Spinal cord (tissue), 10 donors: ENCODE data around the gene CHAC1. TPM values are rescaled to one million over a fixed set of nuclear protein-coding genes. Genes with fewer than 3 reads are reported as not detected.

Source experiments
- DNase-seq, 6 donors: peaks; one replicate each; pipeline versions ENCODE4 v3.0.0 to v3.0.0-alpha.2; 2013 to 2015; ENCODE audit warnings: low spot score in 6 of 6, low read depth in 4 of 6
- H3K27ac ChIP-seq: one replicate; pipeline ENCODE4 v1.5.1; 2013; ENCODE audit warnings: low read depth, low read length, control low read depth
- H3K27me3 ChIP-seq: one replicate; pipeline ENCODE4 v1.6.1; 2013; ENCODE audit warnings: low read length; ENCODE audit not compliant: control insufficient read depth, insufficient read depth
- H3K36me3 ChIP-seq: one replicate; pipeline ENCODE4 v1.6.1; 2013; ENCODE audit warnings: low read length; ENCODE audit not compliant: control insufficient read depth, insufficient read depth
- H3K4me1 ChIP-seq: one replicate; pipeline ENCODE4 v1.6.1; 2013; ENCODE audit warnings: low read length; ENCODE audit not compliant: control insufficient read depth, insufficient read depth
- H3K4me3 ChIP-seq: one replicate; pipeline ENCODE4 v1.5.1; 2013; ENCODE audit warnings: low read depth, low read length, control low read depth
- H3K9me3 ChIP-seq: one replicate; pipeline ENCODE4 v1.6.1; 2013; ENCODE audit warnings: low read length; ENCODE audit not compliant: control insufficient read depth, insufficient read depth
- WGBS: methylation state at CpG from one replicate; pipeline ENCODE4 v1.1.5; 2013; ENCODE audit warnings: missing lambda C conversion rate; ENCODE audit not compliant: insufficient coverage; 5-methylcytosine and 5-hydroxymethylcytosine counted together
- polyA plus RNA-seq, 2 donors: library from polyadenylated mRNA; unstranded; fragments of 120-200 nt; gene quantifications; one replicate each; pipeline ENCODE4 v1.2.1, GENCODE V29; 2013; ENCODE audit not compliant: insufficient read length in 2 of 2
- total RNA-seq, 2 donors: library from RNA; depleted of rRNA in 1 of 2; stranded (reverse); fragments of 120-200 nt in 1 of 2; fragments of >200 nt in 1 of 2; gene quantifications; one replicate each; pipeline versions ENCODE4 v1.2.3 to v1.2.4, GENCODE V29; 2013 to 2014
- donor health status: healthy.

The CHAC1 gene
- total and polyA plus RNA-seq, 4 donors, result 3.6 to 17.7 (median 10.8) TPM

GRCh38 chr15:40936709-40937666 is 16.3 kb upstream of the CHAC1 start:
- peaks cover 10% of the 10 kb centered on the region for H3K27me3 ChIP-seq
- no peaks in the 10 kb centered on the region for H3K9me3 ChIP-seq
- H3K4me1 ChIP-seq, result peaks cover 32% of the 10 kb centered on the region
- DNase-seq, result peak in 1 of 6 donors; percentile 84
- no peak overlapping the region for H3K27ac ChIP-seq
- no peak overlapping the region for H3K4me3 ChIP-seq
- peaks cover 30% of the 10 kb centered on the region for H3K36me3 ChIP-seq
- 68% methylated on average over 11 of the region's 15 CpGs for WGBS

GRCh38 chr15:40937762-40938535 is 15.3 kb upstream of the CHAC1 start:
- H3K36me3 ChIP-seq, result peaks cover 30% of the 10 kb centered on the region
- no peaks in the 10 kb centered on the region for H3K9me3 ChIP-seq
- no peak overlapping the region for H3K27ac ChIP-seq
- WGBS, result 73% methylated on average over 18 of the region's 19 CpGs
- DNase-seq, result no peak
- H3K4me3 ChIP-seq, result no peak overlapping the region
- H3K27me3 ChIP-seq, result peaks cover 7% of the 10 kb centered on the region
- peaks cover 34% of the 10 kb centered on the region for H3K4me1 ChIP-seq

- 94% methylated on average over 3 of the region's 6 CpGs for WGBS
- H3K36me3 ChIP-seq, result peaks cover 30% of the 10 kb centered on the region
- no peaks in the 10 kb centered on the region for H3K9me3 ChIP-seq
- no peak overlapping the region for H3K4me3 ChIP-seq
- DNase-seq, result no peak
- peaks cover 35% of the 10 kb centered on the region for H3K4me1 ChIP-seq
- H3K27ac ChIP-seq, result no peak overlapping the region
- H3K27me3 ChIP-seq, result peaks cover 11% of the 10 kb centered on the region
Measured at GRCh38 chr15:40938536-40938870, 14.8 kb upstream of the CHAC1 start.

- Histone ChIP-seq H3K27ac (peak overlapping the region; percentile 42), H3K4me3 (no peak overlapping the region), H3K9me3 (no peaks in the 10 kb centered on the region), H3K27me3 (peaks cover 17% of the 10 kb centered on the region), H3K36me3 (peaks cover 20% of the 10 kb centered on the region), H3K4me1 (peaks cover 35% of the 10 kb centered on the region)
- DNase-seq, result no peak
- WGBS, result 44% methylated on average over 8 of the region's 15 CpGs
Measured at GRCh38 chr15:40940296-40940801, 12.9 kb upstream of the CHAC1 start.

- Histone ChIP-seq H3K27ac (peak overlapping the region; percentile 42), H3K36me3 (peaks cover 15% of the 10 kb centered on the region)
- DNase-seq, result no peak
Measured at GRCh38 chr15:40941068-40941527, 12.2 kb upstream of the CHAC1 start.

GRCh38 chr15:40941528-40942336 is 11.5 kb upstream of the CHAC1 start:
- Histone ChIP-seq H3K9me3 (no peaks in the 10 kb centered on the region), H3K27me3 (peaks cover 16% of the 10 kb centered on the region), H3K4me1 (peaks cover 35% of the 10 kb centered on the region), H3K27ac (peak overlapping the region; percentile 52), H3K36me3 (peaks cover 11% of the 10 kb centered on the region), H3K4me3 (peak overlapping the region; percentile 58)
- peak in 2 of 6 donors; percentile 86 for DNase-seq
- WGBS, result under 1% methylated on average over 88 of the region's 92 CpGs

More at GRCh38 chr15:40941068-40941527, 12.2 kb upstream of the CHAC1 start:
- Histone ChIP-seq H3K4me3 (peak overlapping the region; percentile 24), H3K4me1 (peaks cover 35% of the 10 kb centered on the region), H3K27me3 (peaks cover 16% of the 10 kb centered on the region), H3K9me3 (no peaks in the 10 kb centered on the region)
- 11% methylated on average over 6 of the region's 7 CpGs for WGBS

GRCh38 chr15:40942337-40942854 is 10.9 kb upstream of the CHAC1 start:
- peaks cover 16% of the 10 kb centered on the region for H3K27me3 ChIP-seq
- H3K36me3 ChIP-seq, result peaks cover 11% of the 10 kb centered on the region
- H3K9me3 ChIP-seq, result no peaks in the 10 kb centered on the region
- 49% methylated on average over 10 of the region's 15 CpGs for WGBS
- no peak for DNase-seq
- H3K4me3 ChIP-seq, result peak overlapping the region; percentile 58
- peak overlapping the region; percentile 52 for H3K27ac ChIP-seq
- H3K4me1 ChIP-seq, result peaks cover 32% of the 10 kb centered on the region

- Histone ChIP-seq H3K4me3 (no peak overlapping the region), H3K9me3 (no peaks in the 10 kb centered on the region), H3K4me1 (peaks cover 28% of the 10 kb centered on the region), H3K27ac (no peak overlapping the region), H3K27me3 (peaks cover 16% of the 10 kb centered on the region), H3K36me3 (peaks cover 6% of the 10 kb centered on the region)
- 94% methylated on average over 8 of the region's 12 CpGs for WGBS
- DNase-seq, result no peak
Measured at GRCh38 chr15:40942878-40943277, 10.4 kb upstream of the CHAC1 start.
